K562 (cell line): ENCODE results near the gene GRIN2D. TPM values are rescaled to one million over a fixed set of nuclear protein-coding genes. Genes with fewer than 3 reads are reported as not detected.

ENCODE experiments used
- CHD1 ChIP-seq: fragments of 200-600 bp; sonication (generic); IDR thresholded peaks from one replicate; pipeline ENCODE4 v1.6.1; 2012; ENCODE audit warnings: mild to moderate bottlenecking, moderate library complexity, low read length, inconsistent platforms
- ELF1 ChIP-seq: fragments of 200-800 bp; sonication (Bioruptor generic); IDR thresholded peaks from 2 replicates; pipeline ENCODE4 v1.6.1; 2016; ENCODE audit warnings: missing genetic modification characterization, missing compliant biosample characterization
- ERF ChIP-seq: fragments of 450-650 bp; formaldehyde crosslinking; IDR thresholded peaks from 2 replicates; pipeline ENCODE4 v1.4.0; 2020; ENCODE audit warnings: mild to moderate bottlenecking, mixed read lengths
- GTF2E2 ChIP-seq: fragments of 200-800 bp; sonication (Bioruptor generic); IDR thresholded peaks from 2 replicates; pipeline ENCODE4 v1.6.1; 2016; ENCODE audit warnings: missing genetic modification characterization, missing compliant biosample characterization
- ILF3 ChIP-seq: fragments of 450-650 bp; IDR thresholded peaks from 2 replicates; pipeline ENCODE4 v1.6.1; 2018; ENCODE audit warnings: antibody characterized with exemption, mild to moderate bottlenecking, moderate library complexity, borderline replicate concordance
- JUN ChIP-seq, 2 experiments: sonication (generic) in 1 of 2; formaldehyde crosslinking in 1 of 2; IDR thresholded peaks; 2 replicates each; pipeline versions ENCODE4 v1.6.1 to v1.8.0; 2012 to 2022; ENCODE audit warnings: borderline replicate concordance in 2 of 2, mild to moderate bottlenecking in 2 of 2, improper control_type of control experiment in 1 of 2, low read depth in 1 of 2, low read length in 1 of 2, missing genetic modification reagents in 1 of 2
- NBN ChIP-seq: fragments of 450-650 bp; IDR thresholded peaks from 2 replicates; pipeline ENCODE4 v1.6.1; 2016; ENCODE audit warnings: low read depth, mild to moderate bottlenecking
- PHB ChIP-seq: fragments of 250-450 bp; sonication (Bioruptor Pico); IDR thresholded peaks from 2 replicates; pipeline ENCODE4 v1.5.0; 2021
- RBM39 ChIP-seq: fragments of 200-400 bp; formaldehyde crosslinking; optimal IDR thresholded peaks from 2 replicates; pipeline ENCODE3; 2018; ENCODE audit warnings: low read depth, low read length
- SP1 ChIP-seq: sonication (generic); formaldehyde crosslinking; IDR thresholded peaks from 2 replicates; pipeline ENCODE4 v1.8.1; 2022; ENCODE audit warnings: mild to moderate bottlenecking, missing genetic modification reagents
- TAF7 ChIP-seq: fragments of 450-650 bp; IDR thresholded peaks from 2 replicates; pipeline ENCODE4 v1.6.1; 2016; ENCODE audit warnings: missing genetic modification characterization, missing compliant biosample characterization
- ZNF696 ChIP-seq: fragments of 250-450 bp; sonication (Bioruptor Pico); conservative IDR thresholded peaks from 2 replicates; pipeline ENCODE4 v1.4.0; 2020; ENCODE audit warnings: mild to moderate bottlenecking, moderate library complexity
- polyA plus RNA-seq, 8 experiments: library from polyadenylated mRNA; depleted of rRNA in 4 of 8; stranded (reverse) in 5 of 8; unstranded in 3 of 8; fragments of >200 nt; fragmentation: Nextera tagmentation in 2 of 8; fragmentation: Illumina TruSeq in 1 of 8; extraction: Ambion mirVana in 2 of 8; extraction: Trizol in 1 of 8; gene quantifications; 2 replicates each; pipeline versions ENCODE4 v1.2.1 to v1.2.3, GENCODE V29; 2011 to 2014; ENCODE audit warnings: inconsistent platforms in 1 of 8, missing spikeins in 1 of 8
- total RNA-seq, 7 experiments: library from RNA; depleted of rRNA in 6 of 7; stranded (reverse); fragments of >200 nt in 6 of 7; fragmentation: Illumina TruSeq in 2 of 7; extraction: Trizol in 2 of 7; gene quantifications; 2 replicates each; pipeline versions ENCODE4 v1.2.1 to v1.2.3, GENCODE V29; 2011 to 2021; ENCODE audit warnings: low replicate concordance in 1 of 7
- TF ChIP-seq, protein P1 (sequence below): sonication (generic); formaldehyde crosslinking; IDR thresholded peaks from 2 replicates; pipeline ENCODE4 v1.8.1; 2023; ENCODE audit warnings: mild to moderate bottlenecking, missing genetic modification reagents, moderate library complexity
- TF ChIP-seq, protein P2 (sequence below), 2 experiments: fragments of 450-650 bp; IDR thresholded peaks; 2 replicates each; pipeline ENCODE4 v1.6.1; 2016
- TF ChIP-seq, protein P3 (sequence below): fragments of 450-650 bp; formaldehyde crosslinking; IDR thresholded peaks from 2 replicates; pipeline ENCODE4 v1.4.0; 2020; ENCODE audit warnings: mild to moderate bottlenecking
- TF ChIP-seq, protein P4 (sequence below): fragments of 450-650 bp; formaldehyde crosslinking; conservative IDR thresholded peaks from 2 replicates; pipeline ENCODE4 v1.4.0; 2022; ENCODE audit warnings: mild to moderate bottlenecking, missing genetic modification characterization
- TF ChIP-seq, protein P5 (sequence below): fragments of 450-650 bp; IDR thresholded peaks from 2 replicates; pipeline ENCODE4 v1.6.1; 2016; ENCODE audit warnings: borderline replicate concordance

The GRIN2D gene
- total and polyA plus RNA-seq, 9 of the 15 experiments (the other 6 are each of a cell fraction or from before 2014, with no cell fraction given): 0.32 to 31.5 (median 1.8) TPM

DNA sequence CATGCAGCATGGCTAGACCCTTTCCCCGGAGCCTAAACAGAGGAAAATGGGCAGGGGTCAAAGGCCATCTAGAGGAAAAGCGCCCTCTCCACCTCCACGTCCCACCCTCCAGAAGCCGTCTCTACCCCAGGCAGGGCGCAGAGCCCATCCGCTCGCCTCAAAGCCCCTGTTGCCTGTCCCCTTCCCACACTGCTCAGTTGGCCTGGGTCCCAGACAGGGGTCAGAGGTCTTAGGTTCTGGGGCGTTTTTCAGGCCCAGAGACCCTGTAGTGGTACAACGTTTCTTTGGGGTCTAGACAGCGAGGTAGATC lies 30.0 kb upstream of the GRIN2D start (continued):
- TF ChIP-seq NBN (0 out of 2 replicates have a peak, but pooled peaks have one; percentile 27), GTF2E2 (tag) (no peak), ELF1 (tag) (no peak), ZNF696 (CRISPR knock-in tag) (no peak), TAF7 (no peak), CHD1 (peak; percentile 89), ILF3 (no peak), ERF (CRISPR knock-in tag) (no peak), JUN (IDR thresholded peaks at IDR 0.05; ENCODE audit: borderline replicate concordance, low read depth, low read length) (no peak), JUN (CRISPR knock-in tag; IDR thresholded peaks at IDR 0.05; ENCODE audit: borderline replicate concordance) (0 out of 2 replicates have a peak, but pooled peaks have one; percentile 50), SP1 (CRISPR knock-in tag) (no peak), RBM39 (no peak), PHB (CRISPR knock-in tag) (peak; percentile 32; the same call in 1 of the 2 replicates)
- TF ChIP-seq, protein P1, sequence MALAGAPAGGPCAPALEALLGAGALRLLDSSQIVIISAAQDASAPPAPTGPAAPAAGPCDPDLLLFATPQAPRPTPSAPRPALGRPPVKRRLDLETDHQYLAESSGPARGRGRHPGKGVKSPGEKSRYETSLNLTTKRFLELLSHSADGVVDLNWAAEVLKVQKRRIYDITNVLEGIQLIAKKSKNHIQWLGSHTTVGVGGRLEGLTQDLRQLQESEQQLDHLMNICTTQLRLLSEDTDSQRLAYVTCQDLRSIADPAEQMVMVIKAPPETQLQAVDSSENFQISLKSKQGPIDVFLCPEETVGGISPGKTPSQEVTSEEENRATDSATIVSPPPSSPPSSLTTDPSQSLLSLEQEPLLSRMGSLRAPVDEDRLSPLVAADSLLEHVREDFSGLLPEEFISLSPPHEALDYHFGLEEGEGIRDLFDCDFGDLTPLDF (CRISPR knock-in tag): no peak
- TF ChIP-seq, protein P2, sequence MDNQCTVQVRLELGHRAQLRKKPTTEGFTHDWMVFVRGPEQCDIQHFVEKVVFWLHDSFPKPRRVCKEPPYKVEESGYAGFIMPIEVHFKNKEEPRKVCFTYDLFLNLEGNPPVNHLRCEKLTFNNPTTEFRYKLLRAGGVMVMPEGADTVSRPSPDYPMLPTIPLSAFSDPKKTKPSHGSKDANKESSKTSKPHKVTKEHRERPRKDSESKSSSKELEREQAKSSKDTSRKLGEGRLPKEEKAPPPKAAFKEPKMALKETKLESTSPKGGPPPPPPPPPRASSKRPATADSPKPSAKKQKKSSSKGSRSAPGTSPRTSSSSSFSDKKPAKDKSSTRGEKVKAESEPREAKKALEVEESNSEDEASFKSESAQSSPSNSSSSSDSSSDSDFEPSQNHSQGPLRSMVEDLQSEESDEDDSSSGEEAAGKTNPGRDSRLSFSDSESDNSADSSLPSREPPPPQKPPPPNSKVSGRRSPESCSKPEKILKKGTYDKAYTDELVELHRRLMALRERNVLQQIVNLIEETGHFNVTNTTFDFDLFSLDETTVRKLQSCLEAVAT (IDR thresholded peaks at IDR 0.05): no peak
- TF ChIP-seq, protein P3, sequence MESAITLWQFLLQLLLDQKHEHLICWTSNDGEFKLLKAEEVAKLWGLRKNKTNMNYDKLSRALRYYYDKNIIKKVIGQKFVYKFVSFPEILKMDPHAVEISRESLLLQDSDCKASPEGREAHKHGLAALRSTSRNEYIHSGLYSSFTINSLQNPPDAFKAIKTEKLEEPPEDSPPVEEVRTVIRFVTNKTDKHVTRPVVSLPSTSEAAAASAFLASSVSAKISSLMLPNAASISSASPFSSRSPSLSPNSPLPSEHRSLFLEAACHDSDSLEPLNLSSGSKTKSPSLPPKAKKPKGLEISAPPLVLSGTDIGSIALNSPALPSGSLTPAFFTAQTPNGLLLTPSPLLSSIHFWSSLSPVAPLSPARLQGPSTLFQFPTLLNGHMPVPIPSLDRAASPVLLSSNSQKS (CRISPR knock-in tag): no peak
- TF ChIP-seq, protein P4, sequence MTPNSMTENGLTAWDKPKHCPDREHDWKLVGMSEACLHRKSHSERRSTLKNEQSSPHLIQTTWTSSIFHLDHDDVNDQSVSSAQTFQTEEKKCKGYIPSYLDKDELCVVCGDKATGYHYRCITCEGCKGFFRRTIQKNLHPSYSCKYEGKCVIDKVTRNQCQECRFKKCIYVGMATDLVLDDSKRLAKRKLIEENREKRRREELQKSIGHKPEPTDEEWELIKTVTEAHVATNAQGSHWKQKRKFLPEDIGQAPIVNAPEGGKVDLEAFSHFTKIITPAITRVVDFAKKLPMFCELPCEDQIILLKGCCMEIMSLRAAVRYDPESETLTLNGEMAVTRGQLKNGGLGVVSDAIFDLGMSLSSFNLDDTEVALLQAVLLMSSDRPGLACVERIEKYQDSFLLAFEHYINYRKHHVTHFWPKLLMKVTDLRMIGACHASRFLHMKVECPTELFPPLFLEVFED: no peak
- TF ChIP-seq, protein P5, sequence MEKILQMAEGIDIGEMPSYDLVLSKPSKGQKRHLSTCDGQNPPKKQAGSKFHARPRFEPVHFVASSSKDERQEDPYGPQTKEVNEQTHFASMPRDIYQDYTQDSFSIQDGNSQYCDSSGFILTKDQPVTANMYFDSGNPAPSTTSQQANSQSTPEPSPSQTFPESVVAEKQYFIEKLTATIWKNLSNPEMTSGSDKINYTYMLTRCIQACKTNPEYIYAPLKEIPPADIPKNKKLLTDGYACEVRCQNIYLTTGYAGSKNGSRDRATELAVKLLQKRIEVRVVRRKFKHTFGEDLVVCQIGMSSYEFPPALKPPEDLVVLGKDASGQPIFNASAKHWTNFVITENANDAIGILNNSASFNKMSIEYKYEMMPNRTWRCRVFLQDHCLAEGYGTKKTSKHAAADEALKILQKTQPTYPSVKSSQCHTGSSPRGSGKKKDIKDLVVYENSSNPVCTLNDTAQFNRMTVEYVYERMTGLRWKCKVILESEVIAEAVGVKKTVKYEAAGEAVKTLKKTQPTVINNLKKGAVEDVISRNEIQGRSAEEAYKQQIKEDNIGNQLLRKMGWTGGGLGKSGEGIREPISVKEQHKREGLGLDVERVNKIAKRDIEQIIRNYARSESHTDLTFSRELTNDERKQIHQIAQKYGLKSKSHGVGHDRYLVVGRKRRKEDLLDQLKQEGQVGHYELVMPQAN: peak; percentile 50; the same call in 1 of the 2 replicates
